ENCODE results near the gene PRKCB.

- TF ChIP-seq, protein P1, sequence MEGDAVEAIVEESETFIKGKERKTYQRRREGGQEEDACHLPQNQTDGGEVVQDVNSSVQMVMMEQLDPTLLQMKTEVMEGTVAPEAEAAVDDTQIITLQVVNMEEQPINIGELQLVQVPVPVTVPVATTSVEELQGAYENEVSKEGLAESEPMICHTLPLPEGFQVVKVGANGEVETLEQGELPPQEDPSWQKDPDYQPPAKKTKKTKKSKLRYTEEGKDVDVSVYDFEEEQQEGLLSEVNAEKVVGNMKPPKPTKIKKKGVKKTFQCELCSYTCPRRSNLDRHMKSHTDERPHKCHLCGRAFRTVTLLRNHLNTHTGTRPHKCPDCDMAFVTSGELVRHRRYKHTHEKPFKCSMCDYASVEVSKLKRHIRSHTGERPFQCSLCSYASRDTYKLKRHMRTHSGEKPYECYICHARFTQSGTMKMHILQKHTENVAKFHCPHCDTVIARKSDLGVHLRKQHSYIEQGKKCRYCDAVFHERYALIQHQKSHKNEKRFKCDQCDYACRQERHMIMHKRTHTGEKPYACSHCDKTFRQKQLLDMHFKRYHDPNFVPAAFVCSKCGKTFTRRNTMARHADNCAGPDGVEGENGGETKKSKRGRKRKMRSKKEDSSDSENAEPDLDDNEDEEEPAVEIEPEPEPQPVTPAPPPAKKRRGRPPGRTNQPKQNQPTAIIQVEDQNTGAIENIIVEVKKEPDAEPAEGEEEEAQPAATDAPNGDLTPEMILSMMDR (IDR thresholded peaks at IDR 0.05): no peak
- no peak for TF ChIP-seq POLR2A (IDR thresholded peaks at IDR 0.05)
Measured at GRCh38 chr16:23901178-23902033, 65.6 kb downstream of the PRKCB start.
